H9 (cell line): ENCODE measurements around the gene TSSK6. TPM values are rescaled to one million over a fixed set of nuclear protein-coding genes. Genes with fewer than 3 reads are reported as not detected.
A peak's percentile ranks its signal among the peaks of the same experiment; 100 is the strongest.

Experiments used
- DNase-seq: peaks from one replicate; pipeline ENCODE4 v3.0.0-alpha.2; 2017
- H2AFZ ChIP-seq: one replicate; pipeline ENCODE4 v1.6.1; 2013; ENCODE audit warnings: mild to moderate bottlenecking, low read length, control low read depth, moderate library complexity
- H2AK5ac ChIP-seq: 2 replicates; pipeline ENCODE4 v1.6.1; 2013; ENCODE audit warnings: low read length, control low read depth, mixed read lengths; ENCODE audit not compliant: insufficient read length
- H2BK120ac ChIP-seq: one replicate; pipeline ENCODE4 v1.6.1; 2013; ENCODE audit warnings: low read depth, mild to moderate bottlenecking, low read length, control low read depth, inconsistent platforms; ENCODE audit not compliant: poor library complexity, severe bottlenecking
- H2BK12ac ChIP-seq: 2 replicates; pipeline ENCODE4 v1.6.1; 2013; ENCODE audit warnings: low read length, control low read depth, mixed read lengths, low read depth; ENCODE audit not compliant: insufficient read length
- H2BK15ac ChIP-seq: 2 replicates; pipeline ENCODE4 v1.6.1; 2013; ENCODE audit warnings: low read depth, low read length, control low read depth
- H2BK20ac ChIP-seq: one replicate; pipeline ENCODE4 v1.6.1; 2013; ENCODE audit warnings: low read depth, mild to moderate bottlenecking, low read length, control low read depth, inconsistent platforms; ENCODE audit not compliant: poor library complexity, severe bottlenecking
- H2BK5ac ChIP-seq: 2 replicates; pipeline ENCODE4 v1.6.1; 2013; ENCODE audit warnings: low read length, control low read depth, mixed read lengths; ENCODE audit not compliant: insufficient read length
- H3K14ac ChIP-seq: 2 replicates; pipeline ENCODE4 v1.6.1; 2013; ENCODE audit warnings: low read length, control low read depth; ENCODE audit not compliant: insufficient read depth
- H3K18ac ChIP-seq: 2 replicates; pipeline ENCODE4 v1.6.1; 2013; ENCODE audit warnings: low read depth, mild to moderate bottlenecking, mixed read lengths, low read length, control low read depth; ENCODE audit not compliant: insufficient read length
- H3K23ac ChIP-seq: 2 replicates; pipeline ENCODE4 v1.6.1; 2013; ENCODE audit warnings: low read length, control low read depth, mixed read lengths, low read depth; ENCODE audit not compliant: insufficient read length
- H3K23me2 ChIP-seq: 2 replicates; pipeline ENCODE4 v1.6.1; 2013; ENCODE audit warnings: low read depth, mild to moderate bottlenecking, mixed read lengths, low read length, control low read depth; ENCODE audit not compliant: insufficient read length, poor library complexity, severe bottlenecking
- H3K27ac ChIP-seq: 2 replicates; pipeline ENCODE4 v1.5.1; 2013; ENCODE audit warnings: low read length, control low read depth, mixed read lengths, low read depth; ENCODE audit not compliant: insufficient read length
- H3K27me3 ChIP-seq: 2 replicates; pipeline ENCODE4 v1.6.1; 2013; ENCODE audit warnings: low read length, control low read depth, inconsistent platforms; ENCODE audit not compliant: insufficient read depth
- H3K4ac ChIP-seq: 2 replicates; pipeline ENCODE4 v1.6.1; 2013; ENCODE audit warnings: low read depth, mild to moderate bottlenecking, control low read depth, inconsistent platforms, low read length, moderate library complexity
- H3K4me1 ChIP-seq: 2 replicates; pipeline ENCODE4 v1.6.1; 2013; ENCODE audit warnings: low read length, control low read depth, inconsistent platforms; ENCODE audit not compliant: insufficient read depth
- H3K4me2 ChIP-seq: 2 replicates; pipeline ENCODE4 v1.6.1; 2013; ENCODE audit warnings: low read length, control low read depth, mixed read lengths; ENCODE audit not compliant: insufficient read length, insufficient read depth
- H3K56ac ChIP-seq: 2 replicates; pipeline ENCODE4 v1.6.1; 2013; ENCODE audit warnings: low read depth, mild to moderate bottlenecking, mixed read lengths, low read length, control low read depth; ENCODE audit not compliant: insufficient read length
- H3K79me1 ChIP-seq: 2 replicates; pipeline ENCODE4 v1.6.1; 2013; ENCODE audit warnings: low read depth, mild to moderate bottlenecking, moderate library complexity, low read length, control low read depth, inconsistent platforms; ENCODE audit not compliant: insufficient read depth, poor library complexity, severe bottlenecking
- H3K79me2 ChIP-seq: 2 replicates; pipeline ENCODE4 v1.6.1; 2013; ENCODE audit warnings: low read length, control low read depth, inconsistent platforms; ENCODE audit not compliant: insufficient read depth
- H3K9ac ChIP-seq: 2 replicates; pipeline ENCODE4 v1.6.1; 2013; ENCODE audit warnings: low read length, control low read depth, mixed read lengths; ENCODE audit not compliant: insufficient read length; ENCODE audit errors: extremely low read depth
- H3K9me3 ChIP-seq: one replicate; pipeline ENCODE4 v1.6.1; 2013; ENCODE audit warnings: low read depth, low read length, inconsistent platforms; ENCODE audit not compliant: control insufficient read depth
- H3T11ph ChIP-seq: one replicate; pipeline ENCODE4 v1.6.1; 2013; ENCODE audit warnings: mild to moderate bottlenecking, low read length, control low read depth, inconsistent platforms
- H4K20me1 ChIP-seq: one replicate; pipeline ENCODE4 v1.6.1; 2013; ENCODE audit not compliant: control insufficient read depth, insufficient read length, insufficient read depth
- H4K5ac ChIP-seq: 2 replicates; pipeline ENCODE4 v1.6.1; 2013; ENCODE audit warnings: low read depth, mild to moderate bottlenecking, mixed read lengths, low read length, control low read depth; ENCODE audit not compliant: insufficient read length
- H4K8ac ChIP-seq: replicated peaks from 2 replicates; pipeline ENCODE4 v1.6.1; 2013; ENCODE audit warnings: low read length, control low read depth, mixed read lengths, low read depth; ENCODE audit not compliant: insufficient read length
- H4K91ac ChIP-seq: 2 replicates; pipeline ENCODE4 v1.6.1; 2013; ENCODE audit warnings: low read depth, mild to moderate bottlenecking, moderate library complexity, mixed read lengths, low read length, control low read depth; ENCODE audit not compliant: insufficient read length
- H3K27ac Mint-ChIP-seq, 3 experiments: 2 replicates in 2 of 3; 3 replicates in 1 of 3; pipeline ENCODE4 v1.8.0; 2020 to 2021; ENCODE audit warnings: mixed read lengths in 3 of 3, mild to moderate bottlenecking in 1 of 3, moderate library complexity in 1 of 3
- H3K27me3 Mint-ChIP-seq: 2 replicates; pipeline ENCODE4 v1.8.0; 2021; ENCODE audit warnings: low read depth, mild to moderate bottlenecking, moderate library complexity, mixed read lengths
- H3K36me3 Mint-ChIP-seq, 3 experiments: 2 replicates in 2 of 3; 3 replicates in 1 of 3; pipeline ENCODE4 v1.8.0; 2020 to 2021; ENCODE audit warnings: low read depth in 3 of 3, mixed read lengths in 3 of 3; ENCODE audit not compliant: insufficient read depth in 1 of 3
- H3K4me1 Mint-ChIP-seq, 2 experiments: 2 replicates each; pipeline ENCODE4 v1.8.0; 2020; ENCODE audit warnings: mixed read lengths in 2 of 2
- H3K4me3 Mint-ChIP-seq, 2 experiments: 2 replicates in 1 of 2; 3 replicates in 1 of 2; pipeline ENCODE4 v1.8.0; 2020 to 2021; ENCODE audit warnings: mild to moderate bottlenecking in 2 of 2, mixed read lengths in 2 of 2, moderate library complexity in 1 of 2
- H3K9me3 Mint-ChIP-seq, 2 experiments: 2 replicates in 1 of 2; 3 replicates in 1 of 2; pipeline ENCODE4 v1.8.0; 2020; ENCODE audit warnings: mild to moderate bottlenecking in 2 of 2, mixed read lengths in 2 of 2, moderate library complexity in 1 of 2
- WGBS: extraction: QIAGEN DNeasy Blood & Tissue Kit; methylation state at CpG from one replicate; pipeline ENCODE4 v1.1.7; 2013; ENCODE audit warnings: missing lambda C conversion rate, low lambda C conversion rate, mixed read lengths; ENCODE audit not compliant: insufficient read length; ENCODE audit errors: extremely low coverage; 5-methylcytosine and 5-hydroxymethylcytosine counted together
- total RNA-seq: library from RNA; stranded (reverse); gene quantifications from 2 replicates; pipeline ENCODE4 v1.2.1, GENCODE V29; 2021
- TF ChIP-seq, protein P1 (sequence below): fragments of 200-600 bp; sonication (generic); conservative IDR thresholded peaks from 3 replicates; pipeline ENCODE4 v1.8.0; 2021; ENCODE audit warnings: antibody characterized with exemption, mild to moderate bottlenecking

Gene TSSK6
- total RNA-seq, 1 experiment from 2014 or later, result 2.6 TPM

GRCh38 chr19:19510432-19510831 is 4.9 kb downstream of the TSSK6 start:
- Histone ChIP-seq H2AFZ (no peak overlapping the region), H3K9me3 (no peaks in the 10 kb centered on the region), H4K20me1 (no peaks in the 10 kb centered on the region), H2BK12ac (no peak overlapping the region), H3K23me2 (no peaks in the 10 kb centered on the region), H3K79me1 (no peaks in the 10 kb centered on the region), H3K4me2 (no peak overlapping the region), H3K9ac (no peak overlapping the region), H2BK15ac (no peak overlapping the region), H3K56ac (no peak overlapping the region), H3K27ac (no peak overlapping the region), H3K79me2 (no peaks in the 10 kb centered on the region), H3K27me3 (no peaks in the 10 kb centered on the region), H3K14ac (no peak overlapping the region), H4K8ac (no peak overlapping the region), H2AK5ac (no peak overlapping the region), H2BK120ac (no peak overlapping the region), H4K91ac (no peak overlapping the region), H3K4me1 (no peaks in the 10 kb centered on the region), H3T11ph (no peak overlapping the region), H3K18ac (no peak overlapping the region), H3K4ac (no peak overlapping the region), H2BK20ac (no peak overlapping the region), H4K5ac (no peak overlapping the region), H3K23ac (no peak overlapping the region), H2BK5ac (no peak overlapping the region)
- no CpG with 5 or more reads among the region's 6 CpGs for WGBS
- Mint-ChIP-seq H3K36me3 (peaks cover 9 to 27% (median 23%) of the 10 kb centered on the region in 3 experiments; a peak in 6 of 7 replicates), H3K9me3 (no peaks in the 10 kb centered on the region), H3K4me1 (peaks cover 3 to 13% of the 10 kb centered on the region in 2 experiments), H3K4me3 (peak overlapping the region in 1 of 2 experiments; percentile 11; a peak in 1 of 5 replicates), H3K27ac (peak overlapping the region in 2 of 3 experiments; percentile 66 to 81; a peak in 2 of 7 replicates), H3K27me3 (peaks cover 4% of the 10 kb centered on the region; the same call in 1 of the 2 replicates)
- DNase-seq, result peak; percentile 74
- TF ChIP-seq, protein P1, sequence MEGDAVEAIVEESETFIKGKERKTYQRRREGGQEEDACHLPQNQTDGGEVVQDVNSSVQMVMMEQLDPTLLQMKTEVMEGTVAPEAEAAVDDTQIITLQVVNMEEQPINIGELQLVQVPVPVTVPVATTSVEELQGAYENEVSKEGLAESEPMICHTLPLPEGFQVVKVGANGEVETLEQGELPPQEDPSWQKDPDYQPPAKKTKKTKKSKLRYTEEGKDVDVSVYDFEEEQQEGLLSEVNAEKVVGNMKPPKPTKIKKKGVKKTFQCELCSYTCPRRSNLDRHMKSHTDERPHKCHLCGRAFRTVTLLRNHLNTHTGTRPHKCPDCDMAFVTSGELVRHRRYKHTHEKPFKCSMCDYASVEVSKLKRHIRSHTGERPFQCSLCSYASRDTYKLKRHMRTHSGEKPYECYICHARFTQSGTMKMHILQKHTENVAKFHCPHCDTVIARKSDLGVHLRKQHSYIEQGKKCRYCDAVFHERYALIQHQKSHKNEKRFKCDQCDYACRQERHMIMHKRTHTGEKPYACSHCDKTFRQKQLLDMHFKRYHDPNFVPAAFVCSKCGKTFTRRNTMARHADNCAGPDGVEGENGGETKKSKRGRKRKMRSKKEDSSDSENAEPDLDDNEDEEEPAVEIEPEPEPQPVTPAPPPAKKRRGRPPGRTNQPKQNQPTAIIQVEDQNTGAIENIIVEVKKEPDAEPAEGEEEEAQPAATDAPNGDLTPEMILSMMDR, result no peak
